22Rv1 (cell line): ENCODE results near the gene RAB27B.

Source experiments
- H3K27ac ChIP-seq: fragments of 450-650 bp; 2 replicates; pipeline ENCODE4 v1.5.1; 2017
- ZFX ChIP-seq: fragments of 450-650 bp; IDR thresholded peaks from 2 replicates; pipeline ENCODE4 v1.6.1; 2017; ENCODE audit warnings: antibody characterized with exemption, borderline replicate concordance
- TF ChIP-seq, protein P1 (sequence below): fragments of 450-650 bp; IDR thresholded peaks from 2 replicates; pipeline ENCODE4 v1.5.1; 2017; ENCODE audit warnings: mild to moderate bottlenecking

RAB27B gene

DNA sequence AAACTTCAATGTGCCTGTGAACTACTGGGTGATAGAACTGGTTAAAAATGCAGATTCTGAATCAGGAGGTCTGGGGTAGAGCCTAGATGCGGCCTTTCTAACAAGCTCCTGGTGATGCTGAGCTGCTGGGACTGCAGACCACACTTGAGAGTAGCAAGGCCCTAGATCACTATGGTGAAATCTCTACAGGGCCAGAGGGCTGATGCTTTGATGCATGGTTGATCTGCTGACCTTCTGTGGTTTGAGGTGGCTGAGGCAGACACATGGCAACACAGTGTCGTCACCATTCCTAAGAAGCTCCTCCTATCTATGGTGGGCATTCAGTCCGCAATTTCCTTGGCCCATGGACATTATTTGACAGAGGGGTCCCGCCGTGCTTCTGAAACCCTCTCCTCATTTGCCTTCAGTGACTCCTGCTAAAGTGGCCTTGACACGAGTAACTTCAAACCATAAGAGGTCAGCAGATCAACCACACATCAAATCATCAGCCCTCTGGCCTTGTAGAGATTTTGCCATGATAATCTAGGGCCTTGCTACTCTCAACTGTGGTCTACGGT is 111.2 kb downstream of the RAB27B start:
- H3K27ac ChIP-seq = no peak overlapping the region
- TF ChIP-seq, protein P1, sequence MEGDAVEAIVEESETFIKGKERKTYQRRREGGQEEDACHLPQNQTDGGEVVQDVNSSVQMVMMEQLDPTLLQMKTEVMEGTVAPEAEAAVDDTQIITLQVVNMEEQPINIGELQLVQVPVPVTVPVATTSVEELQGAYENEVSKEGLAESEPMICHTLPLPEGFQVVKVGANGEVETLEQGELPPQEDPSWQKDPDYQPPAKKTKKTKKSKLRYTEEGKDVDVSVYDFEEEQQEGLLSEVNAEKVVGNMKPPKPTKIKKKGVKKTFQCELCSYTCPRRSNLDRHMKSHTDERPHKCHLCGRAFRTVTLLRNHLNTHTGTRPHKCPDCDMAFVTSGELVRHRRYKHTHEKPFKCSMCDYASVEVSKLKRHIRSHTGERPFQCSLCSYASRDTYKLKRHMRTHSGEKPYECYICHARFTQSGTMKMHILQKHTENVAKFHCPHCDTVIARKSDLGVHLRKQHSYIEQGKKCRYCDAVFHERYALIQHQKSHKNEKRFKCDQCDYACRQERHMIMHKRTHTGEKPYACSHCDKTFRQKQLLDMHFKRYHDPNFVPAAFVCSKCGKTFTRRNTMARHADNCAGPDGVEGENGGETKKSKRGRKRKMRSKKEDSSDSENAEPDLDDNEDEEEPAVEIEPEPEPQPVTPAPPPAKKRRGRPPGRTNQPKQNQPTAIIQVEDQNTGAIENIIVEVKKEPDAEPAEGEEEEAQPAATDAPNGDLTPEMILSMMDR = no peak
- no peak for TF ChIP-seq ZFX

DNA sequence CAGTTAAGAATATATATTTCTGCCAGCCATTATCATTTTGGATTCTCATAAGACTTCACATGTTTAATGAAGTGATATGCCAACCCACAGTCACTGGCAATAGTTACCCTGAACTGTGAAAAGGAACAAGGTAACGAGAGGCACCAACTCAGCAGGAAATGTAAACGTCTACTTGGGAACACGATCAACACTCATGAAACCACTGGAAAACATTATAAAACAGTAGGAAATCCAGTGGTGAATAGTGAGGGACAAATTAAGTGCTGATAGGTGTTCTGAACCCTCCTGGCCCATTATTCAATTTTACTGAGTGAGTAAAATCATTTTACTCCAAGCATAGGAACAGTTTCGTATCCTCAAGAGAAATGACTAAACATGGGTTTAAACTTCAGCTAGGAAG is 113.9 kb downstream of the RAB27B start:
- no peak overlapping the region for H3K27ac ChIP-seq
- TF ChIP-seq ZFX = no peak
- TF ChIP-seq, protein P1 = no peak

DNA sequence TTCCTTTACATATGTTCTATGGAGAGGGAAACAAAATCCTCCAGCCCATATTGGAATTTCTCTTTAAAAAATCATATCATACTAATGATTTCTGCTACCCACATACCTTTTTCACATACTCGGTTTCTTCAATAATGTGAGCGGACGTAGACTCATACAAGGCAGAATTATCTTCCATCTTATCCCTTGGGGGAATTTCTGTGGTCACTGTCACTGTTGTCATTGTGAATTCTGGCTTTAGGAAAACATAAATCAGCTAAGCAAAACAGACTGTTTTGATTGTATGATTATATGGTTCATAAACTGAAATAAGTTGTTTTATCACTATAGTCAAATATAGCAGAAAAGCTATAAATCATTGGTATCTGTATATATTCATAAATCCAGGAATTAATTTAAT is 114.3 kb downstream of the RAB27B start:
- H3K27ac ChIP-seq = no peak overlapping the region
- TF ChIP-seq, protein P1 = no peak
- TF ChIP-seq ZFX = no peak
